H9 (cell line): ENCODE results near the gene PPM1H. TPM values are rescaled to one million over a fixed set of nuclear protein-coding genes. Genes with fewer than 3 reads are reported as not detected.

Source experiments
- DNase-seq: peaks from one replicate; pipeline ENCODE4 v3.0.0-alpha.2; 2017
- H2AFZ ChIP-seq: one replicate; pipeline ENCODE4 v1.6.1; 2013; ENCODE audit warnings: mild to moderate bottlenecking, low read length, control low read depth, moderate library complexity
- H2AK5ac ChIP-seq: 2 replicates; pipeline ENCODE4 v1.6.1; 2013; ENCODE audit warnings: low read length, control low read depth, mixed read lengths; ENCODE audit not compliant: insufficient read length
- H2BK120ac ChIP-seq: one replicate; pipeline ENCODE4 v1.6.1; 2013; ENCODE audit warnings: low read depth, mild to moderate bottlenecking, low read length, control low read depth, inconsistent platforms; ENCODE audit not compliant: poor library complexity, severe bottlenecking
- H2BK12ac ChIP-seq: 2 replicates; pipeline ENCODE4 v1.6.1; 2013; ENCODE audit warnings: low read length, control low read depth, mixed read lengths, low read depth; ENCODE audit not compliant: insufficient read length
- H2BK15ac ChIP-seq: 2 replicates; pipeline ENCODE4 v1.6.1; 2013; ENCODE audit warnings: low read depth, low read length, control low read depth
- H2BK20ac ChIP-seq: one replicate; pipeline ENCODE4 v1.6.1; 2013; ENCODE audit warnings: low read depth, mild to moderate bottlenecking, low read length, control low read depth, inconsistent platforms; ENCODE audit not compliant: poor library complexity, severe bottlenecking
- H2BK5ac ChIP-seq: 2 replicates; pipeline ENCODE4 v1.6.1; 2013; ENCODE audit warnings: low read length, control low read depth, mixed read lengths; ENCODE audit not compliant: insufficient read length
- H3K14ac ChIP-seq: 2 replicates; pipeline ENCODE4 v1.6.1; 2013; ENCODE audit warnings: low read length, control low read depth; ENCODE audit not compliant: insufficient read depth
- H3K18ac ChIP-seq: 2 replicates; pipeline ENCODE4 v1.6.1; 2013; ENCODE audit warnings: low read depth, mild to moderate bottlenecking, mixed read lengths, low read length, control low read depth; ENCODE audit not compliant: insufficient read length
- H3K23ac ChIP-seq: 2 replicates; pipeline ENCODE4 v1.6.1; 2013; ENCODE audit warnings: low read length, control low read depth, mixed read lengths, low read depth; ENCODE audit not compliant: insufficient read length
- H3K23me2 ChIP-seq: 2 replicates; pipeline ENCODE4 v1.6.1; 2013; ENCODE audit warnings: low read depth, mild to moderate bottlenecking, mixed read lengths, low read length, control low read depth; ENCODE audit not compliant: insufficient read length, poor library complexity, severe bottlenecking
- H3K27ac ChIP-seq: 2 replicates; pipeline ENCODE4 v1.5.1; 2013; ENCODE audit warnings: low read length, control low read depth, mixed read lengths, low read depth; ENCODE audit not compliant: insufficient read length
- H3K27me3 ChIP-seq: 2 replicates; pipeline ENCODE4 v1.6.1; 2013; ENCODE audit warnings: low read length, control low read depth, inconsistent platforms; ENCODE audit not compliant: insufficient read depth
- H3K4ac ChIP-seq: 2 replicates; pipeline ENCODE4 v1.6.1; 2013; ENCODE audit warnings: low read depth, mild to moderate bottlenecking, control low read depth, inconsistent platforms, low read length, moderate library complexity
- H3K4me1 ChIP-seq: 2 replicates; pipeline ENCODE4 v1.6.1; 2013; ENCODE audit warnings: low read length, control low read depth, inconsistent platforms; ENCODE audit not compliant: insufficient read depth
- H3K4me2 ChIP-seq: 2 replicates; pipeline ENCODE4 v1.6.1; 2013; ENCODE audit warnings: low read length, control low read depth, mixed read lengths; ENCODE audit not compliant: insufficient read length, insufficient read depth
- H3K56ac ChIP-seq: 2 replicates; pipeline ENCODE4 v1.6.1; 2013; ENCODE audit warnings: low read depth, mild to moderate bottlenecking, mixed read lengths, low read length, control low read depth; ENCODE audit not compliant: insufficient read length
- H3K79me1 ChIP-seq: 2 replicates; pipeline ENCODE4 v1.6.1; 2013; ENCODE audit warnings: low read depth, mild to moderate bottlenecking, moderate library complexity, low read length, control low read depth, inconsistent platforms; ENCODE audit not compliant: insufficient read depth, poor library complexity, severe bottlenecking
- H3K79me2 ChIP-seq: 2 replicates; pipeline ENCODE4 v1.6.1; 2013; ENCODE audit warnings: low read length, control low read depth, inconsistent platforms; ENCODE audit not compliant: insufficient read depth
- H3K9ac ChIP-seq: 2 replicates; pipeline ENCODE4 v1.6.1; 2013; ENCODE audit warnings: low read length, control low read depth, mixed read lengths; ENCODE audit not compliant: insufficient read length; ENCODE audit errors: extremely low read depth
- H3K9me3 ChIP-seq: one replicate; pipeline ENCODE4 v1.6.1; 2013; ENCODE audit warnings: low read depth, low read length, inconsistent platforms; ENCODE audit not compliant: control insufficient read depth
- H3T11ph ChIP-seq: one replicate; pipeline ENCODE4 v1.6.1; 2013; ENCODE audit warnings: mild to moderate bottlenecking, low read length, control low read depth, inconsistent platforms
- H4K20me1 ChIP-seq: one replicate; pipeline ENCODE4 v1.6.1; 2013; ENCODE audit not compliant: control insufficient read depth, insufficient read length, insufficient read depth
- H4K5ac ChIP-seq: 2 replicates; pipeline ENCODE4 v1.6.1; 2013; ENCODE audit warnings: low read depth, mild to moderate bottlenecking, mixed read lengths, low read length, control low read depth; ENCODE audit not compliant: insufficient read length
- H4K8ac ChIP-seq: replicated peaks from 2 replicates; pipeline ENCODE4 v1.6.1; 2013; ENCODE audit warnings: low read length, control low read depth, mixed read lengths, low read depth; ENCODE audit not compliant: insufficient read length
- H4K91ac ChIP-seq: 2 replicates; pipeline ENCODE4 v1.6.1; 2013; ENCODE audit warnings: low read depth, mild to moderate bottlenecking, moderate library complexity, mixed read lengths, low read length, control low read depth; ENCODE audit not compliant: insufficient read length
- H3K27ac Mint-ChIP-seq, 3 experiments: 2 replicates in 2 of 3; 3 replicates in 1 of 3; pipeline ENCODE4 v1.8.0; 2020 to 2021; ENCODE audit warnings: mixed read lengths in 3 of 3, mild to moderate bottlenecking in 1 of 3, moderate library complexity in 1 of 3
- H3K27me3 Mint-ChIP-seq: 2 replicates; pipeline ENCODE4 v1.8.0; 2021; ENCODE audit warnings: low read depth, mild to moderate bottlenecking, moderate library complexity, mixed read lengths
- H3K36me3 Mint-ChIP-seq, 3 experiments: 2 replicates in 2 of 3; 3 replicates in 1 of 3; pipeline ENCODE4 v1.8.0; 2020 to 2021; ENCODE audit warnings: low read depth in 3 of 3, mixed read lengths in 3 of 3; ENCODE audit not compliant: insufficient read depth in 1 of 3
- H3K4me1 Mint-ChIP-seq, 2 experiments: 2 replicates each; pipeline ENCODE4 v1.8.0; 2020; ENCODE audit warnings: mixed read lengths in 2 of 2
- H3K4me3 Mint-ChIP-seq, 2 experiments: 2 replicates in 1 of 2; 3 replicates in 1 of 2; pipeline ENCODE4 v1.8.0; 2020 to 2021; ENCODE audit warnings: mild to moderate bottlenecking in 2 of 2, mixed read lengths in 2 of 2, moderate library complexity in 1 of 2
- H3K9me3 Mint-ChIP-seq, 2 experiments: 2 replicates in 1 of 2; 3 replicates in 1 of 2; pipeline ENCODE4 v1.8.0; 2020; ENCODE audit warnings: mild to moderate bottlenecking in 2 of 2, mixed read lengths in 2 of 2, moderate library complexity in 1 of 2
- WGBS: extraction: QIAGEN DNeasy Blood & Tissue Kit; methylation state at CpG from one replicate; pipeline ENCODE4 v1.1.7; 2013; ENCODE audit warnings: missing lambda C conversion rate, low lambda C conversion rate, mixed read lengths; ENCODE audit not compliant: insufficient read length; ENCODE audit errors: extremely low coverage; 5-methylcytosine and 5-hydroxymethylcytosine counted together
- total RNA-seq: library from RNA; stranded (reverse); gene quantifications from 2 replicates; pipeline ENCODE4 v1.2.1, GENCODE V29; 2021
- TF ChIP-seq, protein P1 (sequence below): fragments of 200-600 bp; sonication (generic); conservative IDR thresholded peaks from 3 replicates; pipeline ENCODE4 v1.8.0; 2021; ENCODE audit warnings: antibody characterized with exemption, mild to moderate bottlenecking

Gene PPM1H
- total RNA-seq, 1 experiment from 2014 or later = 22.1 TPM

DNA sequence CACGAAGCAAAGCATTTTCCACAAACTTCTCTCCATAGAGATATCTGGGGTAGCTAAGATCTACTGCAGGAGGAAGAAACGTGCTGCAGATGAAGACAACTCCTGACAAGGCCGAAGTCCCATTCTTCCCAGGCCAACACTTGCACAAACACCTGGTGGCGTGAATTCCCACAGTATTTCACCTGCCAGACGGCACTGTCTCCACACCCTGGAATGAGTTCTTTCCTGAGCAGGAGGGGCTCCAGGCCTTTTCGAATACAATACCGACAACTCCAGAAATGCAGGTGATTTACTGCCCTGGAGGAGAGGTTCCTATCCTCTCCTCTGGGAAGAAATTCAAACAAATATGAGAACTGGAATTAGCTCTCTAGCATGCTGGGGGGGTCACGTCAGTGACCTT lies 288.4 kb downstream of the PPM1H start:
- Histone ChIP-seq H3K23ac (no peak overlapping the region), H3K9me3 (no peaks in the 10 kb centered on the region), H3K79me2 (no peaks in the 10 kb centered on the region), H2BK120ac (no peak overlapping the region), H3K56ac (no peak overlapping the region), H4K20me1 (no peaks in the 10 kb centered on the region), H3K14ac (no peak overlapping the region), H3T11ph (no peak overlapping the region), H3K18ac (no peak overlapping the region), H3K27me3 (no peaks in the 10 kb centered on the region; the same call in 1 of the 2 replicates), H2AFZ (no peak overlapping the region), H3K23me2 (no peaks in the 10 kb centered on the region), H3K4me2 (no peak overlapping the region), H2BK20ac (no peak overlapping the region), H2BK12ac (no peak overlapping the region), H2BK15ac (no peak overlapping the region), H3K79me1 (no peaks in the 10 kb centered on the region), H3K4ac (no peak overlapping the region), H2AK5ac (no peak overlapping the region), H3K4me1 (peaks cover 7% of the 10 kb centered on the region; the same call in 1 of the 2 replicates), H3K9ac (no peak overlapping the region), H4K8ac (no peak overlapping the region), H2BK5ac (no peak overlapping the region), H3K27ac (no peak overlapping the region), H4K91ac (no peak overlapping the region), H4K5ac (no peak overlapping the region)
- Mint-ChIP-seq H3K4me1 (peaks cover 37 to 39% of the 10 kb centered on the region in 2 experiments), H3K9me3 (peaks cover 2 to 3% of the 10 kb centered on the region in 2 experiments; a peak in 2 of 5 replicates), H3K4me3 (no peak overlapping the region), H3K27ac (no peak overlapping the region), H3K27me3 (peaks cover 62% of the 10 kb centered on the region), H3K36me3 (peaks cover 5 to 30% (median 24%) of the 10 kb centered on the region in 3 experiments; a peak in 6 of 7 replicates)
- no peak for DNase-seq
- TF ChIP-seq, protein P1, sequence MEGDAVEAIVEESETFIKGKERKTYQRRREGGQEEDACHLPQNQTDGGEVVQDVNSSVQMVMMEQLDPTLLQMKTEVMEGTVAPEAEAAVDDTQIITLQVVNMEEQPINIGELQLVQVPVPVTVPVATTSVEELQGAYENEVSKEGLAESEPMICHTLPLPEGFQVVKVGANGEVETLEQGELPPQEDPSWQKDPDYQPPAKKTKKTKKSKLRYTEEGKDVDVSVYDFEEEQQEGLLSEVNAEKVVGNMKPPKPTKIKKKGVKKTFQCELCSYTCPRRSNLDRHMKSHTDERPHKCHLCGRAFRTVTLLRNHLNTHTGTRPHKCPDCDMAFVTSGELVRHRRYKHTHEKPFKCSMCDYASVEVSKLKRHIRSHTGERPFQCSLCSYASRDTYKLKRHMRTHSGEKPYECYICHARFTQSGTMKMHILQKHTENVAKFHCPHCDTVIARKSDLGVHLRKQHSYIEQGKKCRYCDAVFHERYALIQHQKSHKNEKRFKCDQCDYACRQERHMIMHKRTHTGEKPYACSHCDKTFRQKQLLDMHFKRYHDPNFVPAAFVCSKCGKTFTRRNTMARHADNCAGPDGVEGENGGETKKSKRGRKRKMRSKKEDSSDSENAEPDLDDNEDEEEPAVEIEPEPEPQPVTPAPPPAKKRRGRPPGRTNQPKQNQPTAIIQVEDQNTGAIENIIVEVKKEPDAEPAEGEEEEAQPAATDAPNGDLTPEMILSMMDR = no peak
- no CpG with 5 or more reads among the region's 8 CpGs for WGBS
